CD4-positive, alpha-beta T cell treated with Interleukin-21 for 1 hour (primary cell): ENCODE results near the gene SEL1L3.

Source experiments
- DNase-seq: peaks from one replicate; pipeline ENCODE4 v3.0.0-alpha.2; 2020

Gene SEL1L3

GRCh38 chr4:25845841-25846653, 16.7 kb downstream of the SEL1L3 start:
- DNase-seq, result no peak

- no peak for DNase-seq
Observed at GRCh38 chr4:25844961-25845712, 17.7 kb downstream of the SEL1L3 start.

GRCh38 chr4:25843340-25844097, 19.3 kb downstream of the SEL1L3 start:
- DNase-seq, result no peak

DNA sequence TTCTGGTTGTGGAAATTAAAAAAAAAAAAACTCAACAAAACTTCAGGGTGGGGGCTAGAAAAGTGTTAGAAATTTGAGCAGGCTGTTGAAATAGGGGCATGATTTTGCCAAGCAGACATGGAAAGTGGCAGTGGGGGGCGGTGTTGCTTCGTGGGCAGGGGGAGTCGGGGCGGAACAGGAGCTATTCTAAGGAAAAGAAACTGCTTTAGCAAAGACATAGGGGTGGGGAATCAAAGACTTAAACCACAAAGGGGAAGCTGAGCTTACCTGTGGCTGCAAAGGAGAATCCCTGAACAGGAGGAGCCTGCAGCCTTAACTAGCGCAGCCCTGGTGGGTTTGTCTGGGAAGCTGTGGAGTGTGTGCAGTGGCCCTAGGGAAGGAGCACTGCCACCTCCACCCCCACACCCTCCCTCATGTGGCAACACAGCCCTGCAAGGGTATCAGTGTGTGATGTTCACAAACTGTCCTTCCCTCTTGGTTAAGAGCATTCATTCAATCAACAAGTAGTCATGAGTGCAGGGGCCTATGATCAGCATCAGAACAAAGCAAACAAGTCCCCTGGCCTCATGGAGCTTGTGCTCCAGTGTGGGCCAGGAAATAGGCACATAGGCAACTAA, 20.5 kb downstream of the SEL1L3 start:
- peak; percentile 53 for DNase-seq

DNA sequence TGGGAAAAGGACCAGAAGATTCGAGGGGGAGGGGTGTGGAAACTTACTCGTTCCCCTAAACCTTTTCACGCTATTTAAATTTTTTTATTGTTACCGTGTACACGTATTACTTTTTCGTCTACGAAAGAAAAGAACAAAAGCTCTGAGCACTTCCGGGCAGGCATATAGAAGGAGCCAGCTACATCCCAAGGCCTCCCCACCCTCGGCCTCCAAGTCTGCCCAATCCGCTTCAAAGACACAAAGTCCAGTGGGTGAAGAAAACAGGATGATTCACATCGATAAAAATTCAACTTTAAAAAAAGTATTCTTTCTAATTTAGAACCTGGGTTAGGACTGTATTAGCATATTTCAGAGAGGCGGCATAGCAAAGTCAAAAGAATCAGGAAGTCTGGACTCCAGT, 23.1 kb downstream of the SEL1L3 start:
- DNase-seq, result no peak

GRCh38 chr4:25839233-25839632, 23.6 kb downstream of the SEL1L3 start:
- DNase-seq, result no peak

- DNase-seq, result no peak
Observed at GRCh38 chr4:25838526-25838925, 24.3 kb downstream of the SEL1L3 start.

DNA sequence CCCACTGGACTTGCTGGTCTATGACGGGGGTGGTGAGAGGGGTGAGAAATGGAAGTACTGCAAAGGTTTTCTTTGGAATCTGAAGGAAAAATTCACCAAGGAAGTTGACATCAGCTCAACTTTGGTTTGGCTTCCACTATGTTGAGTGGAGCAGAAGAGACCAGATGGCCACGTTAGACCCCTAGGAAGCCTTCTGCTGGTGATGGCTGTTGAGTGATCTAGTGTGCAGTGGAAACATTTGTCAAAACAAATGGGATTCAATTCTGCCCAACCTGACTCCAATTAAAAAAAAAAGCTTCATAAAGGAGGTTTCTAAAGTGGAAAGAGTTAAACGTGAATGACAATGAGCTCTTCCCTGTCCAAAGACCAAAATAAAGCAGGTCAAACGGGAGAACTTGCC, 25.7 kb downstream of the SEL1L3 start:
- DNase-seq, result no peak

DNA sequence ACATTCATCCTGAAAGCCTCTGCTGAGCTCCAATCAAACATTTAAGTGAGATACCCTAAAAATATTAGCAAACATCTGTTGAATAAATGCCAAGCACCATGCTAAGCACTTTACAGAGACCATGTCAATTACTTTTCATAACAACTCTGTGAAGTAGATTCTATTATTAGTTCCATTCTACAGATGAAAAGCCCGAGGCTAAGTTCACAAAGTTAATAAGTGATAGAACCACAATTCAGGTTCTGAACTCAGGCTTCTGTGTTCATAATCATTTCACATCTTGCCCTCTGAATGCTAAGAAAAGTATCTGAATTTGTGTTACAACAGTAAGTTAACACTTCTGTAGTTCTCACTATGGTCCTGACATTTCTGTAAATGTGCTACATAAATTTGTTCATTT, 27.4 kb downstream of the SEL1L3 start:
- DNase-seq, result no peak

GRCh38 chr4:25834411-25835107, 28.2 kb downstream of the SEL1L3 start:
- no peak for DNase-seq

DNA sequence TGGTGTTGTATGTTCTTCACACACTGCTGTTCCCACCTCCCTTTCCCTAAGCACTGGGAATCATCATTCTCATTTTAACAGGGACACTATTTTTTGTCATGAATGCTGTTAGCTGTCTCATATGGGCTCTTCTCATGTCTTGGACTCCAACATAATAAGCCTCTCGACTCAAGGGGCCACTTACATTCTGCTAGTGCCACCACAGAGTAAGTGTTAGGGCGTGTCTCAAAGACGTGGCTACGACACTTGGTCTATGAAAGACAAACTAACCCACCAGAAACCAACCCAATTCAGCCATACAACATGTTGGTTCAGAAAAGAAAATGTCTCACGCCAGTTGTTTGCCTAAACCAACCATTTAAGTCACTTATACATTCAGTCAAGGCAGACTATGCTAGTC, 32.2 kb downstream of the SEL1L3 start:
- DNase-seq, result no peak

DNA sequence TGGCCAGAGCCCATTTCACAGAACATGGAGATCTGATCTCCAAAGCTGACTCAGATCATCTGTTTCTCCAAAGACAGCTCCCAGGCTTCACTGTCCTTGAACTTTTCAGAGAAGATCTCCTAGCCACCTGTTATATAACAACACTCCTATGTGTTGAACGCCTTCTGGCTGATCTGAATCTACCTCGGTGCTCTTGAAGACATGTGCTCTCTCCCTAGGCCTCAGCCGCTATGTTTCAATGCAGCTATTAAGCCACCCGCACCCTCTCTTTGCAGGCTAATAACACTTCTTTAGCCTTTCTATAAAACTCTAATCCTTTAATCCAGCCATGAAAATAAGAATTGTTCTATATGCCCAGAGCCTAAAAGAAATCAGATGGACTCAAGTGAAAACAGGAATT, 34.9 kb downstream of the SEL1L3 start:
- DNase-seq, result no peak

- no peak for DNase-seq
Observed at GRCh38 chr4:25827373-25827772, 35.4 kb downstream of the SEL1L3 start.

- no peak for DNase-seq
Observed at GRCh38 chr4:25826074-25826752, 36.6 kb downstream of the SEL1L3 start.

DNA sequence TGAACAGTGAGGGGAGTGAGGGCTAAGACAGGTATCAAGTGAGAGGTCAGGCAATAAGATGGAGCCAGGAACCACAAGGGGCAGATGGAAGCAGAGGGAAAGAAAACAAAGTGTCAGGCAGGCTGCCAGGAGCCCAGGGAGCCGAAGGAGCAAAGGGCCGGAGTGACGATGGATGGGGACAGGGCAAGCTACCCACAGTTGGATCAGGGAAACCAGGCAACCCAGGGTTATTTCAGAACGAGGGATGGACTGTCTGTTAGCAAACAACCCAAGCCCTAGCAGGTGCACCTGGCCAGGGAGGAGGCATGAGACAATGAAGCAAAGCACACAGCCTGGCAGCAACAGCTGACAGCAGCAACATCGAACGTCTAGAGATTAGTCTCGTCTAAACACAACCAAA, 39.2 kb downstream of the SEL1L3 start:
- no peak for DNase-seq

DNA sequence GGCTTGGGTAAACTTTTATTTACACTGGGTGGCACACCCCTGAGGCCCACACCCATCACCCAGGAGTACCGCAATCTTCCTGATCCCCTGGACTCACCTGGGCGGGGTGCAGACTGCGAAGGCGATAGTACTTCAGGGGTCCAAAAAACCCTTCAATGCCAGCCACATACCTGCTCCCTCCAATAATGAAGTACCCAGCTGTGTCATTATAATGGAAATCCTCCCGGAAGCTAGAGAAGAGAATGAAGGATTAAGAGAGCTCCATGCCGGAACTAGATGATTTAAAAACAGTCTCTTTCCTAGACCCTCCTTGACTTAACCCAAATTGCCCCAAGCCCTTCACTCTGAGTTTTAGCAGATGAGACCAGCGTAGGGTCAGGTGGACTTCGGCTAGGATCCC, 40.9 kb downstream of the SEL1L3 start:
- DNase-seq, result no peak

- no peak for DNase-seq
Observed at GRCh38 chr4:25821267-25821666, 41.5 kb downstream of the SEL1L3 start.

DNA sequence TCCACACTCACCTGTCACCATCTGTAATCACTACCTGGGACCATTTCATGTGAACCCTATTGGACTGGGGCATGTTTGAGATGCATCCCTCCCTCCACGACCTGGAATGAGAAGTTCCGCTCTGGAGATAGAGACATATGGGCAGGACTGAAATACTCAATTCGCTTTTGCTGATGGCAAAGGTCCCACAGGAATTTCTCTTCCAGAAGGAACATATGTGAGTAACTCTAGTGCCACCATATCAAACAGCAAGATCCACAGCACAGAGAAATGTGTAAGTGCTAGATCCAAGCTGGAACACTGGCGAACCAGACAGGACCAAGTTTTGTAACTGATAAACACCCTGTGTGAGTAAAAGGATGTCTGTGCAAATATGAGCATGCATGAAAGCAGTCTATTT, 43.9 kb downstream of the SEL1L3 start:
- no peak for DNase-seq

DNA sequence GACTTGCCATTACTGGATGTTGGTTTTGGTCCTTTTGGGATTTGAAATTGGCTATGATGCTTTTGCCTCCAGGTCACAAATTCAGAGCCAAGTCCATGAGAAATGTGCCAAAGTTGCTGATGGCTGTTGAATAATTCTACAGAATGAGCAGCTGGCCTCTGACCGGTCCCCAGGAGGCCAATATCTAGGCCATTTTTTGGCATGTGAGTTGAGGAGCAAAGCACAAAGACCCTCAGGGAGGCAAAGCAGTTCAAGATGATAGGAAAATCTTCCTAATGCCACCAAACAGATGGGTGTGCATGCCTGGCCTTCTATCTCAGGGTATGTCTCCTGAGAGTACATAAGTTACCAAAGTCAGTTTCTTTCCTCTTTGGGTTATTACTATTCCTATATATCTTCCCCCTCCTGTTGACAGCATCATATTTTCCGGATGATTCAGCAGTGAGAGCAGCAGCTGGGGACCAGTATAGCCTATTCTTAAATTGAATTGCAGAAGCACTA, 44.4 kb downstream of the SEL1L3 start:
- DNase-seq, result no peak

DNA sequence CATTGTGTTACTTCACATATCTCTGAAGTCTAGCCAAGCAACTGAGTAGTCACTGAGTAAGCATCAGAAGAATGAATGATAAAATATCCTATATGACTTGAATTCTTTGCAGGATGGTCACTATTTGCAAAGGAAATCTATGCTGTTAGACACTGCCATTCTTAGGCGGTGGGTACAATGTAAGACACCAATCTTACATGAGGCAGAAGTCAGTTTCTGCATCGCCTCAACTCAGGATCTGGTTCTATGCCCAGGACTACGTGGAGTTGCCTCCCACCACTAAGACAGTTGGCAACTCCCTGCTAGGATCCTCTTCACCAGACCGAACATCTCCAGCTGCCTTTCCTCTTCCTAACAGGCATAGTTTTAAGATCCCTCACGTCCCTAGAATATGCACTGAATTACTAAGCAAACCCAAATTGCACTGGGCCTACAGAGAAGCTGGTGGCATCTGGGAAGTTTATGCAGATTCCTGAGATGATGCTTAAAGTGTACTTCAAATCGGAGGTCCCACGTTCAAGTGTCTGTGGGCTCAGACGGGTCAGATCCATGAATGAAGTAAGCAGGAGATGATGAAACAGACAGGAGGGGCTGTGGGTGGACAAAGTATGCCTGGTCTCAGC, 45.6 kb downstream of the SEL1L3 start:
- no peak for DNase-seq

- no peak for DNase-seq
Observed at GRCh38 chr4:25816591-25817058, 46.2 kb downstream of the SEL1L3 start.
